Measurements from ENCODE around the gene IGF2. TPM values are rescaled to one million over a fixed set of nuclear protein-coding genes. Genes with fewer than 3 reads are reported as not detected.

The IGF2 gene
- polyA plus RNA-seq, 1 donor from 2014 or later, result not detected

DNA sequence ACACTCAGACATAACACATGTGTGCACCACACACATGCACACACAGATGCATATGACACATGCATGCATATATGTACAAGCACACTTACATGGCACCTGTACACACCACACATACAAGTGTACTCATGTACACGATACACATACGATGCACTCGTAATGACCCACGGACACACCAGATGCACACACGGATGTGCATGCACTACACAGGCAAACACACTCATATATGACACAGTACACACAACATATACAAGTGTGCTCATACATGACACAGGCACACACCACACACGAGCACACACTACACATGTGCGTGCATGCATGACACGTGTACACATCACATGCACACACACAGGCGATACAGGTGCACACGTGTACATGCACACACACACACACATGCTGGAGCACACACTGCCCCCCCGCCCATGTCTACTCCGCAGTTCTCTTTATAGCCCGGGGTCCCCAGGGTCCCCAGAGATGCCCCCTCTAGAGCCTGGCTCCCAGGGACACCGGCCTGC, 37.3 kb upstream of the IGF2 start:
- no peaks in the 10 kb centered on the region for H3K9me2 ChIP-seq (ENCODE audit: insufficient read depth, low read length)
- H3K27me3 ChIP-seq (ENCODE audit: insufficient read depth, low read depth, low read length), result no peaks in the 10 kb centered on the region
- H3K4me2 ChIP-seq (ENCODE audit: low read length), result no peak overlapping the region
- no peak overlapping the region for H2AFZ ChIP-seq (ENCODE audit: low read depth, low read length)
- no peaks in the 10 kb centered on the region for H3F3A ChIP-seq (ENCODE audit: insufficient read depth, low read length, poor library complexity, severe bottlenecking)
- H3K79me2 ChIP-seq (replicated peaks; ENCODE audit: insufficient read depth, low read length), result no peaks in the 10 kb centered on the region
- no peak overlapping the region for H3K27ac ChIP-seq (ENCODE audit: low read length)
- TF ChIP-seq EP300 (conservative IDR thresholded peaks at IDR 0.05; ENCODE audit: poor library complexity, severe bottlenecking) (no peak), MXI1 (conservative IDR thresholded peaks at IDR 0.05; ENCODE audit: poor library complexity, severe bottlenecking) (no peak), RAD21 (conservative IDR thresholded peaks at IDR 0.05) (no peak), EZH2 (IDR thresholded peaks at IDR 0.05; ENCODE audit: borderline replicate concordance, insufficient read depth, low read length, poor library complexity, severe bottlenecking) (no peak), POLR2AphosphoS5 (IDR thresholded peaks at IDR 0.05) (no peak), SMC3 (conservative IDR thresholded peaks at IDR 0.05; ENCODE audit: poor library complexity) (no peak), TAF1 (IDR thresholded peaks at IDR 0.05; ENCODE audit: low read depth) (no peak)
- TF ChIP-seq, protein P1, sequence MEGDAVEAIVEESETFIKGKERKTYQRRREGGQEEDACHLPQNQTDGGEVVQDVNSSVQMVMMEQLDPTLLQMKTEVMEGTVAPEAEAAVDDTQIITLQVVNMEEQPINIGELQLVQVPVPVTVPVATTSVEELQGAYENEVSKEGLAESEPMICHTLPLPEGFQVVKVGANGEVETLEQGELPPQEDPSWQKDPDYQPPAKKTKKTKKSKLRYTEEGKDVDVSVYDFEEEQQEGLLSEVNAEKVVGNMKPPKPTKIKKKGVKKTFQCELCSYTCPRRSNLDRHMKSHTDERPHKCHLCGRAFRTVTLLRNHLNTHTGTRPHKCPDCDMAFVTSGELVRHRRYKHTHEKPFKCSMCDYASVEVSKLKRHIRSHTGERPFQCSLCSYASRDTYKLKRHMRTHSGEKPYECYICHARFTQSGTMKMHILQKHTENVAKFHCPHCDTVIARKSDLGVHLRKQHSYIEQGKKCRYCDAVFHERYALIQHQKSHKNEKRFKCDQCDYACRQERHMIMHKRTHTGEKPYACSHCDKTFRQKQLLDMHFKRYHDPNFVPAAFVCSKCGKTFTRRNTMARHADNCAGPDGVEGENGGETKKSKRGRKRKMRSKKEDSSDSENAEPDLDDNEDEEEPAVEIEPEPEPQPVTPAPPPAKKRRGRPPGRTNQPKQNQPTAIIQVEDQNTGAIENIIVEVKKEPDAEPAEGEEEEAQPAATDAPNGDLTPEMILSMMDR (IDR thresholded peaks at IDR 0.05; ENCODE audit: poor library complexity, severe bottlenecking), result no peak
- TF ChIP-seq, protein P2, sequence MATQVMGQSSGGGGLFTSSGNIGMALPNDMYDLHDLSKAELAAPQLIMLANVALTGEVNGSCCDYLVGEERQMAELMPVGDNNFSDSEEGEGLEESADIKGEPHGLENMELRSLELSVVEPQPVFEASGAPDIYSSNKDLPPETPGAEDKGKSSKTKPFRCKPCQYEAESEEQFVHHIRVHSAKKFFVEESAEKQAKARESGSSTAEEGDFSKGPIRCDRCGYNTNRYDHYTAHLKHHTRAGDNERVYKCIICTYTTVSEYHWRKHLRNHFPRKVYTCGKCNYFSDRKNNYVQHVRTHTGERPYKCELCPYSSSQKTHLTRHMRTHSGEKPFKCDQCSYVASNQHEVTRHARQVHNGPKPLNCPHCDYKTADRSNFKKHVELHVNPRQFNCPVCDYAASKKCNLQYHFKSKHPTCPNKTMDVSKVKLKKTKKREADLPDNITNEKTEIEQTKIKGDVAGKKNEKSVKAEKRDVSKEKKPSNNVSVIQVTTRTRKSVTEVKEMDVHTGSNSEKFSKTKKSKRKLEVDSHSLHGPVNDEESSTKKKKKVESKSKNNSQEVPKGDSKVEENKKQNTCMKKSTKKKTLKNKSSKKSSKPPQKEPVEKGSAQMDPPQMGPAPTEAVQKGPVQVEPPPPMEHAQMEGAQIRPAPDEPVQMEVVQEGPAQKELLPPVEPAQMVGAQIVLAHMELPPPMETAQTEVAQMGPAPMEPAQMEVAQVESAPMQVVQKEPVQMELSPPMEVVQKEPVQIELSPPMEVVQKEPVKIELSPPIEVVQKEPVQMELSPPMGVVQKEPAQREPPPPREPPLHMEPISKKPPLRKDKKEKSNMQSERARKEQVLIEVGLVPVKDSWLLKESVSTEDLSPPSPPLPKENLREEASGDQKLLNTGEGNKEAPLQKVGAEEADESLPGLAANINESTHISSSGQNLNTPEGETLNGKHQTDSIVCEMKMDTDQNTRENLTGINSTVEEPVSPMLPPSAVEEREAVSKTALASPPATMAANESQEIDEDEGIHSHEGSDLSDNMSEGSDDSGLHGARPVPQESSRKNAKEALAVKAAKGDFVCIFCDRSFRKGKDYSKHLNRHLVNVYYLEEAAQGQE (IDR thresholded peaks at IDR 0.05; ENCODE audit: borderline replicate concordance), result no peak
- H4K20me1 ChIP-seq (ENCODE audit: insufficient read depth), result no peaks in the 10 kb centered on the region
- H3K9ac ChIP-seq (ENCODE audit: low read length), result no peak overlapping the region
- no peaks in the 10 kb centered on the region for H3K9me3 ChIP-seq (ENCODE audit: low read length)
- H3K4me3 ChIP-seq (ENCODE audit: low read length), result no peak overlapping the region
- no peaks in the 10 kb centered on the region for H3K36me3 ChIP-seq (ENCODE audit: insufficient read depth, low read length)

DNA sequence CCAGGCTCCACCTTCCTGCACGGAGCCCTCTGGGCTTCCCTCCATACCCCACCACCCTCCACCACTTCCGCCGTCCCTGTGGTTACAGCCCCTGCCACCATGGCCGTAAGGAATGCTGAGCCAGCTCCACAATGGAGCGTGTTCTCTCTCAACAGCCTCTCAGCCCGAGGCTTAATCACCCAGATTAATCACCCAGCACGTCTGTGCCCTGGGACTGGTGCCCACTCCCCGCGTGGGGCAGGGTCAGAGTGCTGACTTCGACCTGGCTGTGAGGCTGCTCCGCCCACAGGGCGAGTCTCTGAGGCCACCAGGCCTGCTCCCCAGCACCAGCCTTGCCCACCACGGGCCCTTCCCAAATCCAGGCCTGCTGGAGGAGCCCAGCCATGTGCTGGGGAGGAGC, 36.5 kb upstream of the IGF2 start:
- Histone ChIP-seq H2AFZ (ENCODE audit: low read depth, low read length) (no peak overlapping the region), H3K9me3 (ENCODE audit: low read length) (no peaks in the 10 kb centered on the region), H3K4me3 (ENCODE audit: low read length) (no peak overlapping the region), H4K20me1 (ENCODE audit: insufficient read depth) (no peaks in the 10 kb centered on the region), H3F3A (ENCODE audit: insufficient read depth, low read length, poor library complexity, severe bottlenecking) (no peaks in the 10 kb centered on the region), H3K9me2 (ENCODE audit: insufficient read depth, low read length) (no peaks in the 10 kb centered on the region), H3K4me2 (ENCODE audit: low read length) (no peak overlapping the region), H3K27ac (ENCODE audit: low read length) (no peak overlapping the region), H3K79me2 (replicated peaks; ENCODE audit: insufficient read depth, low read length) (no peaks in the 10 kb centered on the region), H3K36me3 (ENCODE audit: insufficient read depth, low read length) (no peaks in the 10 kb centered on the region), H3K27me3 (ENCODE audit: insufficient read depth, low read depth, low read length) (no peaks in the 10 kb centered on the region), H3K9ac (ENCODE audit: low read length) (no peak overlapping the region)
- no peak for TF ChIP-seq TAF1 (IDR thresholded peaks at IDR 0.05; ENCODE audit: low read depth)
- TF ChIP-seq EZH2 (IDR thresholded peaks at IDR 0.05; ENCODE audit: borderline replicate concordance, insufficient read depth, low read length, poor library complexity, severe bottlenecking), result no peak
- TF ChIP-seq, protein P1 (IDR thresholded peaks at IDR 0.05; ENCODE audit: poor library complexity, severe bottlenecking), result no peak
- no peak for TF ChIP-seq MXI1 (conservative IDR thresholded peaks at IDR 0.05; ENCODE audit: poor library complexity, severe bottlenecking)
- no peak for TF ChIP-seq POLR2AphosphoS5 (IDR thresholded peaks at IDR 0.05)
- TF ChIP-seq, protein P2 (IDR thresholded peaks at IDR 0.05; ENCODE audit: borderline replicate concordance), result no peak
- no peak for TF ChIP-seq SMC3 (conservative IDR thresholded peaks at IDR 0.05; ENCODE audit: poor library complexity)
- TF ChIP-seq EP300 (conservative IDR thresholded peaks at IDR 0.05; ENCODE audit: poor library complexity, severe bottlenecking), result no peak
- TF ChIP-seq RAD21 (conservative IDR thresholded peaks at IDR 0.05), result no peak
